Measurements from ENCODE around the gene FCN2. TPM values are rescaled to one million over a fixed set of nuclear protein-coding genes. Genes with fewer than 3 reads are reported as not detected.

FCN2 gene
- polyA plus RNA-seq, 1 of the 3 experiments (the other 2 are of a cell fraction), result not detected

GRCh38 chr9:134925011-134925511, 44.5 kb downstream of the FCN2 start:
- Histone ChIP-seq H3F3A (replicated peaks; ENCODE audit: insufficient read depth) (no peaks in the 10 kb centered on the region), H4K20me1 (ENCODE audit: insufficient read depth) (no peaks in the 10 kb centered on the region), H3K4me1 (ENCODE audit: control insufficient read depth in 1 of 2, insufficient read depth in 2 of 2, low read depth in 1 of 2, low read length in 1 of 2) (no peaks in the 10 kb centered on the region), H3K9ac (no peak overlapping the region), H3K4me3 (ENCODE audit: low read depth in 2 of 2, low read length in 1 of 2) (no peak overlapping the region), H3K4me2 (no peak overlapping the region), H3K79me2 (ENCODE audit: insufficient read depth) (no peaks in the 10 kb centered on the region), H3K9me2 (no peaks in the 10 kb centered on the region), H3K9me3 (no peaks in the 10 kb centered on the region), H3K36me3 (replicated peaks in 1 of 2; ENCODE audit: control insufficient read depth in 1 of 2, insufficient read depth in 2 of 2, low read length in 1 of 2) (no peaks in the 10 kb centered on the region), H2AFZ (ENCODE audit: low read depth) (no peak overlapping the region), H3K27me3 (ENCODE audit: insufficient read depth) (no peaks in the 10 kb centered on the region), H3K27ac (ENCODE audit: low read depth in 2 of 2, low read length in 1 of 2) (no peak overlapping the region)
- TF ChIP-seq NRF1 (IDR thresholded peaks at IDR 0.05; ENCODE audit: low read depth, low read length), result no peak
- TF ChIP-seq ZBTB33 (IDR thresholded peaks at IDR 0.05; ENCODE audit: borderline replicate concordance, low read depth), result no peak
- TF ChIP-seq USF1 (IDR thresholded peaks at IDR 0.05; ENCODE audit: borderline replicate concordance, low read depth), result no peak
- TF ChIP-seq MXI1 (IDR thresholded peaks at IDR 0.05; ENCODE audit: low read depth, low read length), result no peak
- no peak for TF ChIP-seq TEAD4 (IDR thresholded peaks at IDR 0.05; ENCODE audit: borderline replicate concordance, insufficient read depth)
- no peak for TF ChIP-seq TAF1 (IDR thresholded peaks at IDR 0.05; ENCODE audit: borderline replicate concordance, low read depth, low read length)
- no peak for TF ChIP-seq IRF3 (IDR thresholded peaks at IDR 0.05; ENCODE audit: low read depth, low read length)
- TF ChIP-seq FOXJ3 (CRISPR knock-in tag; IDR thresholded peaks at IDR 0.05), result no peak
- no peak for TF ChIP-seq ELF1 (IDR thresholded peaks at IDR 0.05)
- no peak for TF ChIP-seq RXRA (IDR thresholded peaks at IDR 0.05; ENCODE audit: borderline replicate concordance, low read depth)
- no peak for TF ChIP-seq SIN3A (IDR thresholded peaks at IDR 0.05; ENCODE audit: borderline replicate concordance, low read depth, low read length)
- TF ChIP-seq EZH2phosphoT487 (IDR thresholded peaks at IDR 0.05; ENCODE audit: borderline replicate concordance, low read depth), result no peak
- no peak for TF ChIP-seq YY1 (IDR thresholded peaks at IDR 0.05; ENCODE audit: low read depth)
- DNase-seq, result no peak
- 37% methylated on average over 6 of the region's 7 CpGs for WGBS (ENCODE audit: low lambda C conversion rate)
- CTCF ChIA-PET, result no interaction called here
- POLR2A ChIA-PET, result no interaction called here
